AG04449 (cell line): ENCODE results near the gene CCRL2.
"Not testable (repeated sequence)": the region's sequence is repeated elsewhere in the genome, so short reads cannot be mapped to it uniquely, and the experiment has no call there.

Experiments used
- CTCF ChIA-PET: fragments of 350-600 bp; formaldehyde crosslinking; extraction: SDS; loops from one replicate; lab custom pipeline; 2021; ENCODE audit warnings: antibody characterized with exemption; lab: Yijun Ruan, JAX
- POLR2A ChIA-PET: fragments of 400-600, 350-600 bp; formaldehyde crosslinking; extraction: SDS; loops from one replicate; lab custom pipeline; 2020; ENCODE audit warnings: antibody characterized with exemption, inconsistent platforms; lab: Yijun Ruan, JAX
- DNase-seq: peaks from one replicate; pipeline ENCODE4 v3.0.0-alpha.2; 2010; ENCODE audit warnings: low read depth, low spot score
- H3K4me3 ChIP-seq: 2 replicates; pipeline ENCODE4 v1.5.1; 2011; ENCODE audit warnings: low read depth, mild to moderate bottlenecking, control low read depth, low read length
- CTCF ChIP-seq: IDR thresholded peaks from one replicate; pipeline ENCODE4 v1.5.1; 2011; ENCODE audit warnings: mild to moderate bottlenecking, moderate library complexity, low read length, control low read depth, inconsistent platforms; ENCODE audit not compliant: insufficient read depth; ENCODE audit errors: missing control alignments

The CCRL2 gene

GRCh38 chr3:46423588-46423987 lies 16.5 kb downstream of the CCRL2 start:
- ChIA-PET POLR2A (no interaction called here), CTCF (no interaction called here)
- no peak overlapping the region for H3K4me3 ChIP-seq
- no peak for DNase-seq
- TF ChIP-seq CTCF: no peak

- POLR2A ChIA-PET, DNase-seq, H3K4me3 ChIP-seq, CTCF ChIA-PET: not testable (repeated sequence)
These were observed 19.4 kb downstream of the CCRL2 start for GRCh38 chr3:46426476-46426875.

- CTCF ChIA-PET, POLR2A ChIA-PET, H3K4me3 ChIP-seq, DNase-seq: not testable (repeated sequence)
These were observed 20.3 kb downstream of the CCRL2 start for GRCh38 chr3:46427404-46427803.

GRCh38 chr3:46427916-46428833 lies 21.1 kb downstream of the CCRL2 start:
- no peak for TF ChIP-seq CTCF
- no peak overlapping the region for H3K4me3 ChIP-seq
- CTCF ChIA-PET: no interaction called here
- POLR2A ChIA-PET: no interaction called here
- no peak for DNase-seq

GRCh38 chr3:46429250-46429649 lies 22.2 kb downstream of the CCRL2 start:
- CTCF ChIA-PET: interaction anchor here (0.8 to 0.9 kb wide), 2 partner anchors 20 to 59 kb away, joined by 3 read pairs; no protein-coding TSS in a partner anchor

GRCh38 chr3:46429671-46430070 lies 22.6 kb downstream of the CCRL2 start:
- ChIA-PET POLR2A (no interaction called here), CTCF (interaction anchor here (0.8 to 0.9 kb wide), 2 partner anchors 20 to 59 kb away, joined by 3 read pairs; no protein-coding TSS in a partner anchor)
- no peak for TF ChIP-seq CTCF
- H3K4me3 ChIP-seq: no peak overlapping the region
- DNase-seq: no peak

More at GRCh38 chr3:46429250-46429649, 22.2 kb downstream of the CCRL2 start:
- TF ChIP-seq CTCF: no peak
- no peak overlapping the region for H3K4me3 ChIP-seq
- no peak for DNase-seq
- POLR2A ChIA-PET: no interaction called here

- POLR2A ChIA-PET, DNase-seq, H3K4me3 ChIP-seq: not testable (repeated sequence)
- CTCF ChIA-PET: interaction anchor here (2.1 kb wide), 1 partner anchor 18 kb away, joined by 7 read pairs; no protein-coding TSS in a partner anchor
These were observed 23.8 kb downstream of the CCRL2 start for GRCh38 chr3:46430879-46431278.

GRCh38 chr3:46431905-46432304 lies 24.8 kb downstream of the CCRL2 start:
- CTCF ChIA-PET: interaction anchor here (2.1 kb wide), 1 partner anchor 17 kb away, joined by 7 read pairs; no protein-coding TSS in a partner anchor
- DNase-seq, H3K4me3 ChIP-seq, POLR2A ChIA-PET: not testable (repeated sequence)

- POLR2A ChIA-PET, DNase-seq, H3K4me3 ChIP-seq, CTCF ChIA-PET: not testable (repeated sequence)
These were observed 26.1 kb downstream of the CCRL2 start for GRCh38 chr3:46433118-46433517.
